ENCODE measurements around the gene MRPL41. TPM values are rescaled to one million over a fixed set of nuclear protein-coding genes. Genes with fewer than 3 reads are reported as not detected.

The MRPL41 gene
- total and polyA plus RNA-seq, 2 of the 13 experiments (the other 11 are each of a cell fraction or from before 2014, with no cell fraction given), result 20.9 to 54.0 TPM

GRCh38 chr9:137578518-137579258 is 27.0 kb downstream of the MRPL41 start, which contains the start of gene DPH7 (continued):
- TF ChIP-seq ZNF513 (CRISPR knock-in tag; conservative IDR thresholded peaks at IDR 0.05), result 0 out of 2 replicates have a peak, but pooled peaks have one; percentile 37
- TF ChIP-seq CSRNP2 (CRISPR knock-in tag; conservative IDR thresholded peaks at IDR 0.05; ENCODE audit: low read depth), result no peak
- TF ChIP-seq GZF1 (CRISPR knock-in tag; IDR thresholded peaks at IDR 0.05), result no peak
- no peak for TF ChIP-seq HMG20B (CRISPR knock-in tag; conservative IDR thresholded peaks at IDR 0.05)
- TF ChIP-seq LCORL (IDR thresholded peaks at IDR 0.05), result no peak
- TF ChIP-seq LCORL (CRISPR knock-in tag; IDR thresholded peaks at IDR 0.05), result peak; percentile 59
- peak; percentile 71 for TF ChIP-seq MED8 (CRISPR knock-in tag; IDR thresholded peaks at IDR 0.05; ENCODE audit: insufficient replicate concordance)
- TF ChIP-seq KAT7 (CRISPR knock-in tag; IDR thresholded peaks at IDR 0.05; ENCODE audit: borderline replicate concordance), result peak; percentile 90; the same call in 1 of the 2 replicates
- TF ChIP-seq REPIN1 (CRISPR knock-in tag; IDR thresholded peaks at IDR 0.05; ENCODE audit: borderline replicate concordance, low read depth), result no peak; the same call in 1 of the 2 replicates
- peak; percentile 47; the same call in 1 of the 2 replicates for TF ChIP-seq ATF2 (CRISPR knock-in tag; IDR thresholded peaks at IDR 0.05)
- TF ChIP-seq ZBTB2 (CRISPR knock-in tag; IDR thresholded peaks at IDR 0.05; ENCODE audit: low read depth), result peak; percentile 95
- no peak for TF ChIP-seq ZNF781 (CRISPR knock-in tag; IDR thresholded peaks at IDR 0.05; ENCODE audit: borderline replicate concordance, not compliant biosample characterization)
- no peak for TF ChIP-seq THAP8 (CRISPR knock-in tag; IDR thresholded peaks at IDR 0.05; ENCODE audit: borderline replicate concordance)
- no peak for TF ChIP-seq PCBP2 (optimal IDR thresholded peaks at IDR 0.05; ENCODE audit: low read depth, low read length, poor library complexity, severe bottlenecking)
- no peak for TF ChIP-seq ZNF720 (CRISPR knock-in tag; IDR thresholded peaks at IDR 0.05)
- no peak for TF ChIP-seq ZEB1 (IDR thresholded peaks at IDR 0.05; ENCODE audit: insufficient replicate concordance, low read depth)
- TF ChIP-seq CCDC6 (CRISPR knock-in tag; IDR thresholded peaks at IDR 0.05), result peak; percentile 93
- peak; percentile 64; the same call in 1 of the 2 replicates for TF ChIP-seq ZNF788 (CRISPR knock-in tag; IDR thresholded peaks at IDR 0.05; ENCODE audit: borderline replicate concordance)
- TF ChIP-seq EP300 (IDR thresholded peaks at IDR 0.05; ENCODE audit: low read depth in 2 of 2, low read length in 2 of 2), result 0 out of 4 replicates have a peak, but pooled peaks of 1 of the 2 experiments have one; percentile 30
- no peak for TF ChIP-seq EP300 (CRISPR knock-in tag; IDR thresholded peaks at IDR 0.05; ENCODE audit: borderline replicate concordance)
- 0 out of 2 replicates have a peak, but pooled peaks have one; percentile 80 for TF ChIP-seq ZNF549 (CRISPR knock-in tag; IDR thresholded peaks at IDR 0.05)
- no peak; the same call in 1 of the 2 replicates for TF ChIP-seq ZNF205 (CRISPR knock-in tag; IDR thresholded peaks at IDR 0.05)
- TF ChIP-seq ZNF766 (CRISPR knock-in tag; IDR thresholded peaks at IDR 0.05; ENCODE audit: borderline replicate concordance), result peak; percentile 75; the same call in 1 of the 2 replicates

All from HepG2 (cell line).